Vagina (tissue), 2 donors: ENCODE results near the gene OR2M2. TPM values are rescaled to one million over a fixed set of nuclear protein-coding genes. Genes with fewer than 3 reads are reported as not detected.

ENCODE experiments used
- DNase-seq, 2 donors: peaks; one replicate each; pipeline ENCODE4 v3.0.0-alpha.2; 2017; ENCODE audit errors: extremely low spot score in 2 of 2
- H3K27ac ChIP-seq: fragments of 200-600 bp; sonication (generic); one replicate; pipeline ENCODE4 v1.5.1; 2019
- H3K27me3 ChIP-seq: fragments of 200-600 bp; sonication (generic); one replicate; pipeline ENCODE4 v1.5.1; 2019
- H3K36me3 ChIP-seq, 2 donors: fragments of 200-600 bp; sonication (generic); one replicate each; pipeline ENCODE4 v1.5.1; 2017 to 2019
- H3K4me1 ChIP-seq: fragments of 200-600 bp; sonication (generic); one replicate; pipeline ENCODE4 v1.5.1; 2019
- H3K4me3 ChIP-seq, 2 donors: fragments of 200-600 bp; sonication (generic); 1 replicate in 1 of 2; 2 replicates in 1 of 2; pipeline ENCODE4 v1.5.1; 2016 to 2019
- H3K9me3 ChIP-seq: fragments of 200-600 bp; sonication (generic); one replicate; pipeline ENCODE4 v1.5.1; 2019
- POLR2A ChIP-seq, 2 donors: fragments of 450-650 bp; IDR thresholded peaks; one replicate each; pipeline ENCODE4 v1.6.1; 2017; ENCODE audit warnings: antibody characterized with exemption in 2 of 2, mild to moderate bottlenecking in 2 of 2, moderate library complexity in 2 of 2
- POLR2AphosphoS5 ChIP-seq, 2 donors: sonication (generic); formaldehyde crosslinking; IDR thresholded peaks; one replicate each; pipeline ENCODE4 v1.9.0; 2017; ENCODE audit warnings: antibody characterized with exemption in 2 of 2, mild to moderate bottlenecking in 2 of 2, low read depth in 1 of 2; ENCODE audit not compliant: insufficient read depth in 1 of 2
- intact Hi-C: fragments of 100-400 bp; cut with DNase I; formaldehyde crosslinking; loops from one replicate; pipeline ENCODE4 v1.15.1; 2023
- total RNA-seq: library from RNA; depleted of rRNA; stranded (reverse); fragments of >200 nt; gene quantifications from one replicate; pipeline ENCODE4 v1.2.3, GENCODE V29; 2016
- TF ChIP-seq, protein P1 (sequence below), 3 experiments: fragments of 450-650 bp in 2 of 3; fragments of 200-600 bp in 1 of 3; sonication (generic) in 1 of 3; IDR thresholded peaks; one replicate each; pipeline ENCODE4 v1.5.1; 2017 to 2019; ENCODE audit warnings: antibody characterized with exemption in 3 of 3, mild to moderate bottlenecking in 2 of 3, moderate library complexity in 2 of 3

Gene OR2M2
- total RNA-seq, 1 donor from 2014 or later, result not detected

DNA sequence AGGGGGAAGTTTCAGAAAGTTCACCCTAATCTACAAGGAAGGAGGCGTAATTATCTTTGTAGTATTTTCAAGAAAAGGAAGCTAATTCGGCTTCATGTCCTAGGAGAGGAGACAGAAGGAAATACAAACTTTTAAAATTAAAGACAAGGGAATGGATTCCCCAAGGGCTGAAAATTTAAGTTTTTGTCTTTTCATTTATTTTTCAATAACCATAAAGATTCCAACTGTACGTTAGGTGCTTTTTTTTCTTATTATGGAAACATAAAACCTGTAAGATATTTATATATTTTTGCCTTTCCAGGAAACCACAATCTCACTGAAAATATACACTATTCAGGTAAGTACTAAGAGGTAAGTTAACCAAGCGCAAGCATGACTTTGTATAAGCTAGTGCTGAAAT, 22.3 kb downstream of the OR2M2 start, which contains the start of gene OR2M3:
OR2M3 (plus strand) TSS at position 301 of the 400 bp plus-strand sequence. CDS start 5,803 bp downstream, outside the sequence.
- no peaks in the 10 kb centered on the region for H3K9me3 ChIP-seq
- TF ChIP-seq POLR2A (IDR thresholded peaks at IDR 0.05), result no peak
- TF ChIP-seq POLR2AphosphoS5 (IDR thresholded peaks at IDR 0.05; ENCODE audit: insufficient read depth in 1 of 2, low read depth in 1 of 2), result no peak
- TF ChIP-seq, protein P1, sequence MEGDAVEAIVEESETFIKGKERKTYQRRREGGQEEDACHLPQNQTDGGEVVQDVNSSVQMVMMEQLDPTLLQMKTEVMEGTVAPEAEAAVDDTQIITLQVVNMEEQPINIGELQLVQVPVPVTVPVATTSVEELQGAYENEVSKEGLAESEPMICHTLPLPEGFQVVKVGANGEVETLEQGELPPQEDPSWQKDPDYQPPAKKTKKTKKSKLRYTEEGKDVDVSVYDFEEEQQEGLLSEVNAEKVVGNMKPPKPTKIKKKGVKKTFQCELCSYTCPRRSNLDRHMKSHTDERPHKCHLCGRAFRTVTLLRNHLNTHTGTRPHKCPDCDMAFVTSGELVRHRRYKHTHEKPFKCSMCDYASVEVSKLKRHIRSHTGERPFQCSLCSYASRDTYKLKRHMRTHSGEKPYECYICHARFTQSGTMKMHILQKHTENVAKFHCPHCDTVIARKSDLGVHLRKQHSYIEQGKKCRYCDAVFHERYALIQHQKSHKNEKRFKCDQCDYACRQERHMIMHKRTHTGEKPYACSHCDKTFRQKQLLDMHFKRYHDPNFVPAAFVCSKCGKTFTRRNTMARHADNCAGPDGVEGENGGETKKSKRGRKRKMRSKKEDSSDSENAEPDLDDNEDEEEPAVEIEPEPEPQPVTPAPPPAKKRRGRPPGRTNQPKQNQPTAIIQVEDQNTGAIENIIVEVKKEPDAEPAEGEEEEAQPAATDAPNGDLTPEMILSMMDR (IDR thresholded peaks at IDR 0.05), result no peak
- no peak for DNase-seq
- H3K4me1 ChIP-seq, result no peaks in the 10 kb centered on the region
- H3K27me3 ChIP-seq, result no peaks in the 10 kb centered on the region
- H3K36me3 ChIP-seq, result no peaks in the 10 kb centered on the region
- no peak within 1 kb of the TSS for H3K4me3 ChIP-seq
- H3K27ac ChIP-seq, result no peak within 1 kb of the TSS
- intact Hi-C loops, result no loop called here

DNA sequence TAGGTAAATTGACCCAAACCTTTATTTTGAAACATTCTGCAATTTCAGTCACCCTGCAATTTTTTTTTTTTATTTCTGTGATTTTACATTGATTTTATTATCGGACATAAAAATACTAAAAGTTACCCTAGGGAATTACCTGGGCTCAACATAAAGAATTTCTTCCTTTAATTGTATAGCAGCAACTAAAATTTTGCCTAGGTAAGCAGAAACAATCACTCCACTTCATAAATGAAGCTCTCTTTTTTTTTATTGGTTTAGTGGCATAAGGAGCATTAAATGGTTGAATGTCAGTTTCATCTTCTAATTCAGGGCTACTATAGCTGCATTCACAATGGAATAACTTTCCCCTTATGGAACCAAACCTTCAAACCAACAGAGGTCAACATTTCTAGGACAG, 41.3 kb downstream of the OR2M2 start:
- no peaks in the 10 kb centered on the region for H3K9me3 ChIP-seq
- H3K27me3 ChIP-seq, result no peaks in the 10 kb centered on the region
- no peak overlapping the region for H3K4me3 ChIP-seq
- H3K27ac ChIP-seq, result no peak overlapping the region
- intact Hi-C loops, result no loop called here
- no peaks in the 10 kb centered on the region for H3K36me3 ChIP-seq
- TF ChIP-seq, protein P1 (IDR thresholded peaks at IDR 0.05), result no peak
- TF ChIP-seq POLR2AphosphoS5 (IDR thresholded peaks at IDR 0.05; ENCODE audit: insufficient read depth in 1 of 2, low read depth in 1 of 2), result no peak
- TF ChIP-seq POLR2A (IDR thresholded peaks at IDR 0.05), result no peak
- no peaks in the 10 kb centered on the region for H3K4me1 ChIP-seq
- DNase-seq, result no peak

DNA sequence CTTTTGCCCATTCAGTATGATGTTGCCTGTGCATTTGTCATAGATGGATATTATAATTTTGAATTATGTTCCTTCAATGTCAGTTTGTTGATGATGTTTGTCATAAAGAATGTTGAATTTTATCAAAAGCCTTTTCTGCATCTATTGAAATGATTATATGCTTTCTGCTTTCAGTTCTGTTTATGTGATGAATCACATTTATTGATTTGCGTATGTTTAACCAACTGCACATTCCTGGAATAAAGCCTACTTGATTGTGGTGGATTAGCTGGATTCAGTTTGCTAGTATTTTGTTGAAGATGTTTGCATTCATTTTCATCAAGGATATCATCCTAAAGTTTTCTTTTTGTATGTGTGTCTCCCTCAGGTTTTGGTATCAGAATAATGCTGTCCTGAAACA, 50.9 kb downstream of the OR2M2 start:
- DNase-seq, result no peak
- intact Hi-C loops, result no loop called here
- no peaks in the 10 kb centered on the region for H3K36me3 ChIP-seq
- H3K4me1 ChIP-seq, result no peaks in the 10 kb centered on the region
- H3K4me3 ChIP-seq, result no peak overlapping the region
- TF ChIP-seq, protein P1 (IDR thresholded peaks at IDR 0.05), result no peak
- TF ChIP-seq POLR2A (IDR thresholded peaks at IDR 0.05), result no peak
- no peak for TF ChIP-seq POLR2AphosphoS5 (IDR thresholded peaks at IDR 0.05; ENCODE audit: insufficient read depth in 1 of 2, low read depth in 1 of 2)
- H3K27ac ChIP-seq, result no peak overlapping the region
- no peaks in the 10 kb centered on the region for H3K9me3 ChIP-seq
- no peaks in the 10 kb centered on the region for H3K27me3 ChIP-seq

DNA sequence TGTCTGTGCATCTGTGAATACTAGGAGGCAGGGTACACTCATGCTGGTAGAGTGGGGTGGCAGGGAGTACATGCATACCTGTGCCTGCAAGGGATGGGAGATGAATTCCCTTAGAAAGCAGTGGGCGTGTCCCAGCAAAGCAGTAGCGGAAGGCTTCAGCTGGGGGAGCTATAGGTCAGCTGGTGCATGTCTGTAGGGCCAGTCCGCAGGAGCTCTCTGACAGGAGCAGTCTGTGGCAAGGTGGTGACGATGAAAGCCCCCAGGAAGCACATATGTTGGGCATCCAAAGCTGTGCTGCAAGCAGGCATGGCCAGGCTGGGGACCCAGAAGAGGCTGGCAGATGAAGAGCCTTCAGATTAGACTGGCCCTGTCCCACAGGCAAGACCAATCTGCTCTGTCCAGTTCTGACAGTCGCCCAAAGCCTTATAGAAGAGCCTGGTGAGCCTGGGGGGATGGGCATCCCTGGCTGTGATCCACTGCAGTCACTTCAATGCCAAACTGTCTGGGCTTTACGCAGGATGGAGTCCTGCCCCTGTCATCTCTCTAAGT, 54.8 kb downstream of the OR2M2 start:
- H3K27me3 ChIP-seq, result no peaks in the 10 kb centered on the region
- DNase-seq, result no peak
- no peaks in the 10 kb centered on the region for H3K4me1 ChIP-seq
- no peak overlapping the region for H3K4me3 ChIP-seq
- H3K27ac ChIP-seq, result no peak overlapping the region
- no peaks in the 10 kb centered on the region for H3K36me3 ChIP-seq
- no peaks in the 10 kb centered on the region for H3K9me3 ChIP-seq
- TF ChIP-seq, protein P1 (IDR thresholded peaks at IDR 0.05), result no peak
- TF ChIP-seq POLR2AphosphoS5 (IDR thresholded peaks at IDR 0.05; ENCODE audit: insufficient read depth in 1 of 2, low read depth in 1 of 2) (no peak), POLR2A (IDR thresholded peaks at IDR 0.05) (no peak)
- intact Hi-C loops, result no loop called here

Other genes with a start within 250 kb of the OR2M2 start
- gene OR2AJ1, start 249.9 kb upstream of the OR2M2 start, total RNA-seq, result not detected
- gene OR2L8, start 226.0 kb upstream of the OR2M2 start, total RNA-seq, result not detected
- gene OR2AK2, start 209.6 kb upstream of the OR2M2 start, total RNA-seq, result not detected
- not detected for gene OR2L5, start 161.2 kb upstream of the OR2M2 start, total RNA-seq
- 0.25 TPM for gene OR2L2, start 144.8 kb upstream of the OR2M2 start, total RNA-seq
- gene OR2L3, start 128.0 kb upstream of the OR2M2 start, total RNA-seq, result not detected
- not detected for gene OR2L13, start 79.6 kb upstream of the OR2M2 start, total RNA-seq
- gene OR2M5, start 29.7 kb upstream of the OR2M2 start, total RNA-seq, result not detected
- gene OR2M3, start 22.4 kb downstream of the OR2M2 start, total RNA-seq, result not detected
- not detected for gene OR2M4, start 56.6 kb downstream of the OR2M2 start, total RNA-seq
- gene OR2T33, start 103.2 kb downstream of the OR2M2 start, total RNA-seq, result not detected
- not detected for gene OR2T12, start 128.6 kb downstream of the OR2M2 start, total RNA-seq
- not detected for gene OR2M7, start 149.7 kb downstream of the OR2M2 start, total RNA-seq
- gene OR14C36, start 174.0 kb downstream of the OR2M2 start, total RNA-seq, result not detected
- gene OR2T4, start 186.8 kb downstream of the OR2M2 start, total RNA-seq, result not detected
- gene OR2T6, start 200.9 kb downstream of the OR2M2 start, total RNA-seq, result not detected
- not detected for gene OR2T1, start 228.2 kb downstream of the OR2M2 start, total RNA-seq